A673 (cell line): ENCODE measurements around the gene MRPS33.

Experiments
- CTCF ChIP-seq: fragments of 300-800, 200-600 bp; sonication (generic); conservative IDR thresholded peaks from 2 replicates; pipeline ENCODE4 v1.5.1; 2017; ENCODE audit warnings: low read depth, mild to moderate bottlenecking, antibody characterized with exemption, low read length, moderate library complexity, mixed read lengths
- EZH2 ChIP-seq: fragments of 200-600 bp; sonication (generic); IDR thresholded peaks from 2 replicates; pipeline ENCODE4 v1.6.1; 2017; ENCODE audit warnings: borderline replicate concordance, low read depth, mild to moderate bottlenecking, mixed read lengths, antibody characterized with exemption, low read length; ENCODE audit not compliant: poor library complexity, severe bottlenecking

GRCh38 chr7:141003172-141004065, 11.3 kb downstream of the MRPS33 start:
- TF ChIP-seq CTCF: no peak
- TF ChIP-seq EZH2: no peak
